IPS-NIHi11 (cell line): ENCODE data around the gene DLGAP4.

ENCODE experiments used
- DNase-seq: peaks from one replicate; pipeline ENCODE4 v3.0.0; 2012; ENCODE audit warnings: mixed read lengths, low spot score

Gene DLGAP4

GRCh38 chr20:36565520-36565919 lies 259.4 kb downstream of the DLGAP4 start:
- no peak for DNase-seq

DNA sequence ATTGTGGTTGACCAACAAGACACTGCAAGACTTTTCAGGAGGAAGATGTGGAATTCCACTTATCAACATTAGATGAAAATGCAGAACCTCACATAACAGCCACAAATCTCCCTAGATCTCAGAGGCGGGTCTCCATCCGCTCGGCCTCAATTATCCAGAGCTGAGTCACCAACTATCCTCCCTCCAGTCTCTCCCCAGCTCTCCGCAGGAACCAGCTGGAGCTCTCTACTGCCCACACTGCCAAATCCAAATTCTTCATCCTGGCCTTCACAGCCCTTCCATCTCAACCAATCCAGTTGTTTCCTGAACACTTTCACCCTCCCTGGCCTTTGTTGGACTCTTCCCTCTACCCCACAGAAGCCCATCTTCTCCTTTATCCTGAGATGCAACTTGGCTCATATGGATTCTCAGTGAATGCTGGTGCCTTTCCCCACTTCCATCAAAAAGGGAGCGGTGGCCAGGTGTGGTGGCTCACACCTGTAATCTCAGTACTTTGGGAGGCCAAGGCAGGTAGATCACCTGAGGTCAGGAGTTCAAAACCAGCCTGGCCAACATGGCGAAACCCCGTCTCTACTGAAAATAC lies 263.8 kb downstream of the DLGAP4 start:
- no peak for DNase-seq

GRCh38 chr20:36571564-36572504 lies 265.7 kb downstream of the DLGAP4 start:
- DNase-seq = peak; percentile 81

DNA sequence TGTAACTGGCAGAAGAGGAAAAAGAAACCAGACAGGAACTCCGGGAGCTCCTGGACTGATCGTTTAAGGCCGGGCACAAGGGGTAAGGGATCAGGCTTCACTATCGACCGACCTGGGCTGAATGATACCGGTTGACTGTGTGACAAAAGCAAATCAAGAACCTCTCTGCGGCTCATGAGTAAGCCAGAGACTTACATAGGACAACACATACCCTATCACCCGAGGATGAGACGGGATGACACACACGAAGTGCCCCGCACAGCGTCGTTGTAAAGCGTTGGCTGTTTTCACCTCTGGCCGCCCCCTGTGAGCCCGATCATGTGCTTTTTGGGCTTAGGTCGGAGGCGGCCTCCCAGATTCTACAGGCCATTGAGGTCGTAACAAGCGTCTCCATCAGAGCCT lies 266.6 kb downstream of the DLGAP4 start:
- DNase-seq = no peak

- DNase-seq = peak; percentile 95
These were observed 267.1 kb downstream of the DLGAP4 start, which contains the start of gene TGIF2 for GRCh38 chr20:36573103-36573797. Gene TGIF2, plus strand, starts transcription at chr20:36573597. Its CDS starts 5,178 bp downstream, at chr20:36578775.

DNA sequence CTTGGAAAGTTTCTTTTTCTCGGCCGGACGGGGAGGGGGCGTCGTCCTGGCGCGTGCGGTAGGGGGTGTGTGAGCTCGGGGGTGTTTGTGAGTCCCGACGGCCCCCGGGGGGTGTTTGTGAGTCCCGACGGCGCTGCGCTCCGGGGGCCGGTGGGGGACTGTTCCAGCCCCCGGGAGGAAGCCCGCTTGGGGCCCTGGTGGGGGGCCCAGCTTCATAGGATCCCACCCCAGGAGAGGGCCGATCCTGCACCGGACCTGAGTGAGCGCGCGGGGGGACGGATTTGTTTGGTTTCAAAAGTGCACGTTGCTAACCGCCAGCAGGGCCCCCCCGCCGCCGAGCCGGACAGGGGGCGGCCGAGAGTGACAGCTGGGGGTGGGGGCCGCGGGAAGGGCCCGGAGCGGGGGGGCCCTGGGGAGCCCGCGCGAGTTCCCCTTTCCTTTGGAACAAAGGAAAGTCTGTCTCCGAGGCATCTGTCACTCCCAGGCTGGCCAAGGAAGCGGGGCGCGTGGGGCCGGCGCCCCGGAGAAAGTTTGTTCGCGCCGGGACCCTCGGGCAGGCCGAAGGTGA lies 267.7 kb downstream of the DLGAP4 start:
- peak; percentile 44 for DNase-seq

DNA sequence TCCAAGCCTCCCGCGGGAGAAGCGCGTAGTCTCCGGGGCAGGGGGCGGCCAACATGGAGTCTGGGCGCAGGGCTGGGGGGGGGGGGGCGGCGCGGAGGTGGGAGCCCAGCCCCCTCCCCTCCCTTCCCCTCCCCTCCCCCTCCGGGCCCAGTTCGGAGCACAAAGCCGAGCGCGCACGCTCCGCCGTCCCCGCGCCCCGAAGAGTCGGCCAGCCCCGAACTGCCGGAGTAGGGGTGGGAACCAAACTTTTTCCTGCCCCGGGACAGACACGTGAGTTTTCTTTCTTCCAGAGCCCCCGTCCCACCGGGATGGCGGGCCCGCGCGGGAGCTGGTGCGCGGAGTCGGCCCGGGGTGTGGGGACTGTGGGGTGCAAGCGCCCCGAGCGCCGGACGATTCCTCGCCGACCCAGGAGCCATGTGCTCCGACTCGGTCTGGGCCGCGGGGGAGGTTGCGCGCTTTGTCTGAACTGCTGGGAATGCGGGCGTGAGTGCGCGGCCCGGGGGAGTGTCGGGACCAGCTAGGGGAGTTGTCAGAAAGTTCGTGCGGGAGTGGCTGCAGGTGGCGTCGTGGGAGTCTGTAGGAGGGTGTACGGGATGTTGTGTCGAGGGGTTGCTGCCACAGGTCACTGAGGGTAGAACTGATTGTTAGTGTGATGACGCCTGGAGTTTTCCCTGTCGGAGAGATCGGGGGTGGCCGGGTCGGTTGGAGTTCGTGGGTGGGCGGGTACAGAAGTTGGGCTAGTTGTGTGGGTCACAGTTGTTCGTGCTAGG lies 268.4 kb downstream of the DLGAP4 start:
- DNase-seq = peak; percentile 78

DNA sequence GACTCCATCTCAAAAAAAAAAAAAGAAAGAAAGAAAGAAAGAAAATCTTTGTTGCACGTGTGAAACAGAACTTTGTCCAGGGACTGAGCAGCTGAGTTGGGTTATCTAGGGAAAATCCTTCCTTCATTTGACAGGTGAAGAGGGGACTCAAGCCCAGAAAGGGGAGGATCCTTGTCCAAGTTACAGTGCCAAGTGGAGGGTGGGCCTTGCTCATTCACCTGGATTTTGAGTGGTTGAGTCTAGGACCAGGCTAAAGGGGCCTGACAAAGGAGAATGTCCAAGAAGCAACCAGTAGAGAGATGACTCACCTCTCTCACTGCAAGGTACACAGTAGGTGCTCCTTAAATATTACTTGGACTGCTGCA lies 269.9 kb downstream of the DLGAP4 start:
- DNase-seq = no peak
